GM12872 (cell line): Measurements from ENCODE around the gene KCNK15.

ENCODE experiments used
- TF ChIP-seq, protein P1 (sequence below): IDR thresholded peaks from 3 replicates; pipeline ENCODE4 v1.5.1; 2011; ENCODE audit warnings: low read depth, mild to moderate bottlenecking, low read length, moderate library complexity; ENCODE audit not compliant: insufficient read depth

Gene KCNK15

DNA sequence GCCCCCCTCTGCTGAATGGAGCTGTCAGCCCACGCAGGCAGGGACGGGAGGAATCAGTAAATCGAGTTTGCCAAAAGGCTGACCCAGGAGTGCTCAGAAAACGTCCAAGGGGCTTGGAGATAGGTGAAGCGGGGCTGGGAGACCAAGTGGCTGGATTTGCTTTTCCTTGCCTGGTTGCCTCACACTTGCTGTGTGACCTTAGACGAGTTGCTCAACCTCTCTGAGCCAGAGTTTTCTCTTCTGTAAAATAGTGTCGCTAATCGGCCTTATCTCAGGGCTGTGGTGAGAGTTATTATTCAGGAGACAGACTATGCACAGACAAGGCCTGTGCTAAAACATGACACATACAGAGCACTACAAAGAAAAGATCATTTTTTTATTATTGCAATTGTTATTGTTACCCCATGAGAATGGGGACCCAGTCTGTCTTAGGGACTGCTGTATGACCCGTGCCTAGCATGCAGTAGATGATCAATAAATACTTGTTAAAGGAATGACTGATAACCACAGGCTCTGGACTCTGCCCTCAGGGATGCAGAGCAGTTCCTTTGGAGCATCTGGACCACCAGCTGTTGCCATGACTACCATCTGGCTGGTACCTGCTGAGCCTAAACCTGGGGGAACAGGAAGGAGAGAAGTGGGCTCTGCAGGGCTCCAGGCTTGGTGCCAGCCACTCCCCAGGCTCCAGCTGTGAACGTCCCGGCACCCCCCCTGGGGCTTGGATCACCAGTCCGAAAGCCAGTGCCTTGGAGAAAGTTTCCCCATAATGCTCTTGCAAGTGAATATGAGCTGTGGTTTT is 901 bp downstream of the KCNK15 start:
- TF ChIP-seq, protein P1, sequence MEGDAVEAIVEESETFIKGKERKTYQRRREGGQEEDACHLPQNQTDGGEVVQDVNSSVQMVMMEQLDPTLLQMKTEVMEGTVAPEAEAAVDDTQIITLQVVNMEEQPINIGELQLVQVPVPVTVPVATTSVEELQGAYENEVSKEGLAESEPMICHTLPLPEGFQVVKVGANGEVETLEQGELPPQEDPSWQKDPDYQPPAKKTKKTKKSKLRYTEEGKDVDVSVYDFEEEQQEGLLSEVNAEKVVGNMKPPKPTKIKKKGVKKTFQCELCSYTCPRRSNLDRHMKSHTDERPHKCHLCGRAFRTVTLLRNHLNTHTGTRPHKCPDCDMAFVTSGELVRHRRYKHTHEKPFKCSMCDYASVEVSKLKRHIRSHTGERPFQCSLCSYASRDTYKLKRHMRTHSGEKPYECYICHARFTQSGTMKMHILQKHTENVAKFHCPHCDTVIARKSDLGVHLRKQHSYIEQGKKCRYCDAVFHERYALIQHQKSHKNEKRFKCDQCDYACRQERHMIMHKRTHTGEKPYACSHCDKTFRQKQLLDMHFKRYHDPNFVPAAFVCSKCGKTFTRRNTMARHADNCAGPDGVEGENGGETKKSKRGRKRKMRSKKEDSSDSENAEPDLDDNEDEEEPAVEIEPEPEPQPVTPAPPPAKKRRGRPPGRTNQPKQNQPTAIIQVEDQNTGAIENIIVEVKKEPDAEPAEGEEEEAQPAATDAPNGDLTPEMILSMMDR: no peak

DNA sequence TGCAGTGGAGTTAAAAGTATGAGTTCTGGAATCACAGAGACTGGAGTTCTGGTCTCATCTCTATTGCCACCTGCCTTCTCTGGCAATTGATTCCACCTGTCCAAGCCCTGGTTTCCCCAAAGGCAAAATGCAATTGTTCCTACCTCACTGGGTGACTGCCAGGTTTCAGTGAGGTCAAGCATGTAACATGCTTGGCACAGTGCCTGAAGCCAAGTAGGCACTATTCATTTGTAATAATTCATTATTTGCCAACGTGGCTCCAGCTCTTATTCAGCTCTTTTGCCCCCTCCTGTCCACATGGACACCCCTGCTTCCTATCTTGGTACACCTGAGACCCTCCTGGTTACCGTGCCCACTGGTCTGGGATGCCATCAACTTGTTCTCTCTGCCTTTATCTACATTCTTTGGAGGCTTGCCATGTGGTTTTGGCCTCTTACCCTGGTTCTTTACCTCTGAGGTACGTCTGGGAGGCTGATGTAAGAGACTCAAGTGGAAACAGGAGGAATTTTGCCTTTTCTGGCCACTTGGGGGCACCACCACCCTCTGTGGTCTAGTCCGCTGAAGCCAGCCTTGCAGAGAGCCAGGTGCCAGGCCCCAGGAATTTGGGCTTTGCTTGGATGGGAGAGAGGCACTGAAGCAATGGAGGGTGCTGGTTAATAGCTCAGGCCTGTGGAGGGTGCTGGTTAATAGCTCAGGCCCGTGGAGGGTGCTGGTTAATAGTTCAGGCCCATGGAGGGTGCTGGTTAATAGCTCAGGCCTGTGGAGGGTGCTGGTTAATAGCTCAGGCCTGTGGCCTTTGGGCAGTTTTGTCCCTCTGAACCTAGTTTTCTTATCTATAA is 1.7 kb downstream of the KCNK15 start:
- TF ChIP-seq, protein P1: peak; percentile 81

GRCh38 chr20:44748005-44748370 is 2.3 kb downstream of the KCNK15 start:
- TF ChIP-seq, protein P1: no peak

DNA sequence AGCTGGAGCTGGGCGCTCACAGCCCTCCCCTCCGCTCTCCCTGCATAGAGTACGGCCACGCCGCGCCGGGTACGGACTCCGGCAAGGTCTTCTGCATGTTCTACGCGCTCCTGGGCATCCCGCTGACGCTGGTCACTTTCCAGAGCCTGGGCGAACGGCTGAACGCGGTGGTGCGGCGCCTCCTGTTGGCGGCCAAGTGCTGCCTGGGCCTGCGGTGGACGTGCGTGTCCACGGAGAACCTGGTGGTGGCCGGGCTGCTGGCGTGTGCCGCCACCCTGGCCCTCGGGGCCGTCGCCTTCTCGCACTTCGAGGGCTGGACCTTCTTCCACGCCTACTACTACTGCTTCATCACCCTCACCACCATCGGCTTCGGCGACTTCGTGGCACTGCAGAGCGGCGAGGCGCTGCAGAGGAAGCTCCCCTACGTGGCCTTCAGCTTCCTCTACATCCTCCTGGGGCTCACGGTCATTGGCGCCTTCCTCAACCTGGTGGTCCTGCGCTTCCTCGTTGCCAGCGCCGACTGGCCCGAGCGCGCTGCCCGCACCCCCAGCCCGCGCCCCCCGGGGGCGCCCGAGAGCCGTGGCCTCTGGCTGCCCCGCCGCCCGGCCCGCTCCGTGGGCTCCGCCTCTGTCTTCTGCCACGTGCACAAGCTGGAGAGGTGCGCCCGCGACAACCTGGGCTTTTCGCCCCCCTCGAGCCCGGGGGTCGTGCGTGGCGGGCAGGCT is 4.6 kb downstream of the KCNK15 start:
- TF ChIP-seq, protein P1: peak; percentile 27; the same call in 1 of the 3 replicates

- TF ChIP-seq, protein P1: no peak
Observed at GRCh38 chr20:44752099-44752931, 6.7 kb downstream of the KCNK15 start.

- TF ChIP-seq, protein P1: no peak
Observed at GRCh38 chr20:44754554-44754953, 8.9 kb downstream of the KCNK15 start.
